Occipital lobe (tissue), 1 donor: ENCODE results near the gene SCN3B. TPM values are rescaled to one million over a fixed set of nuclear protein-coding genes. Genes with fewer than 3 reads are reported as not detected.

ENCODE experiments used
- total RNA-seq: library from RNA; depleted of rRNA; stranded (reverse); fragments of >200 nt; gene quantifications from one replicate; pipeline ENCODE4 v1.2.3, GENCODE V29; 2014

The SCN3B gene
- total RNA-seq, 1 donor from 2014 or later = 54.4 TPM

Other genes starting within 250 kb of the SCN3B start
- 59.9 TPM for gene GRAMD1B, start 224.4 kb downstream of the SCN3B start, total RNA-seq
- gene ZNF202, start 87.0 kb upstream of the SCN3B start, total RNA-seq = 17.5 TPM
- not detected for gene OR6X1, start 99.9 kb upstream of the SCN3B start, total RNA-seq
- not detected for gene OR6M1, start 151.7 kb upstream of the SCN3B start, total RNA-seq
- not detected for gene TMEM225, start 231.0 kb upstream of the SCN3B start, total RNA-seq
- 0.47 TPM for gene OR8D4, start 247.5 kb upstream of the SCN3B start, total RNA-seq